ENCODE measurements around the gene CELA2A.

The CELA2A gene

GRCh38 chr1:15418806-15419515, 37.6 kb upstream of the CELA2A start:
- no peak for TF ChIP-seq CTCF (conservative IDR thresholded peaks at IDR 0.05; ENCODE audit: low read depth, low read length)
- no peak overlapping the region for H3K4me3 ChIP-seq (ENCODE audit: low read length)
- peak; percentile 89 for DNase-seq (ENCODE audit: low read depth)

GRCh38 chr1:15420853-15421465, 35.6 kb upstream of the CELA2A start:
- H3K4me3 ChIP-seq (ENCODE audit: low read length): no peak overlapping the region
- no peak for DNase-seq (ENCODE audit: low read depth)
- TF ChIP-seq CTCF (conservative IDR thresholded peaks at IDR 0.05; ENCODE audit: low read depth, low read length): peak; percentile 21

GRCh38 chr1:15422871-15423270, 33.7 kb upstream of the CELA2A start:
- DNase-seq (ENCODE audit: low read depth): no peak
- no peak for TF ChIP-seq CTCF (conservative IDR thresholded peaks at IDR 0.05; ENCODE audit: low read depth, low read length)
- no peak overlapping the region for H3K4me3 ChIP-seq (ENCODE audit: low read length)

GRCh38 chr1:15423355-15424077, 33.0 kb upstream of the CELA2A start:
- DNase-seq (ENCODE audit: low read depth): no peak
- TF ChIP-seq CTCF (conservative IDR thresholded peaks at IDR 0.05; ENCODE audit: low read depth, low read length): no peak
- H3K4me3 ChIP-seq (ENCODE audit: low read length): no peak overlapping the region

- TF ChIP-seq CTCF (conservative IDR thresholded peaks at IDR 0.05; ENCODE audit: low read depth, low read length): no peak
- DNase-seq (ENCODE audit: low read depth): no peak
Measured at GRCh38 chr1:15424146-15424667, 32.3 kb upstream of the CELA2A start.

GRCh38 chr1:15424981-15425380, 31.6 kb upstream of the CELA2A start:
- no peak overlapping the region for H3K4me3 ChIP-seq (ENCODE audit: low read length)
- DNase-seq (ENCODE audit: low read depth): no peak
- no peak for TF ChIP-seq CTCF (conservative IDR thresholded peaks at IDR 0.05; ENCODE audit: low read depth, low read length)

More at GRCh38 chr1:15424146-15424667, 32.3 kb upstream of the CELA2A start:
- H3K4me3 ChIP-seq (ENCODE audit: low read length): no peak overlapping the region
